Purkinje cell (primary cell): ENCODE measurements around the gene TAOK1. TPM values are rescaled to one million over a fixed set of nuclear protein-coding genes. Genes with fewer than 3 reads are reported as not detected.

Experiments
- polyA plus RNA-seq: library from polyadenylated mRNA; unstranded; fragments of >200 nt; fragmentation: Nextera tagmentation; gene quantifications from 2 replicates; pipeline ENCODE4 v1.2.1, GENCODE V29; 2014

TAOK1 gene
- 33.6 and 39.8 TPM in 2 replicates for polyA plus RNA-seq

DNA sequence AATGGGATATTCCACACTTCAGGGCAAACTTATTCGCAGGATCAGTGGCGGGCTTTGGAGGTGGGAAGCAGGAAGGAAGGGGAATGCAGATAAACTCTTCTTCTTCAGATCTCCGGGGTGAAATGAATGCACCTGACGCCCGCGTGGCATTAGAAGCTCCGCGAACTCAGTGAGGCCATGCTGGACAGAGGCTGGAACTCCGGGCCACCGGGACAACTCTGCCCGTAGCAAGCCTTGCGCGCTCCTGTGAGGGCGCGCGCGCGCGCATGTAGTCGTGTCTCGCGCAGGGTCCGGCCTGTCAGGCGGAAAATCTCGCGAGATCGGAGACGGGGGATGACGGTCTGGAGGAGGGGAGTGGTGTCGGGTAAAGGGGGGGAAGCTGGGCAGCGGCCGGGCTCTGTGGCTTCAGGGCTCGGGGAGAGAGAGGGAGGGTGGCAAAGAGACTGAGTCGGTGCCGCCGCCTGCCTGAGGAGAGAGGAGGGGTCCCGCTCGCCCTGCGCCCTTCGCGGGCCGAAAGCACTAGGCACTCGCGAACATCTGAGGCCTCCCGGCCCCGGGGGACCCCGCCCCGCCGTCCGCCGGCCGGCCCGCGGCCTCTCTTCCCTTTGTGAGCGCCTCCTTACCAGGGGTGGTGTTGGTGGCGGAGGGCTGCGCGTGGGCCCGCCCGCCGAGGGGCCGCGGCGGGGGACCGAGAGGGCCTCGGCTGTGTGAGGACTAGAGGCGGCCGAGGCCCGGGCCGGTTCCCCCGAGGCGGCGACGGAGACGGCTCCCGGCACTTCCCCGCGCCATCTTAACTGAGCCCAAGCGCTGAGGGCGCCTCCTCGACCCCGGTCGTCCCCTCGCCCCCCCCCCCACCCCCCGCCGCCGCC lies at the start of gene TAOK1:
Gene TAOK1 (plus strand): TSS at position 382 of the 869 bp plus-strand sequence. CDS start 61,186 bp downstream, outside the sequence.

DNA sequence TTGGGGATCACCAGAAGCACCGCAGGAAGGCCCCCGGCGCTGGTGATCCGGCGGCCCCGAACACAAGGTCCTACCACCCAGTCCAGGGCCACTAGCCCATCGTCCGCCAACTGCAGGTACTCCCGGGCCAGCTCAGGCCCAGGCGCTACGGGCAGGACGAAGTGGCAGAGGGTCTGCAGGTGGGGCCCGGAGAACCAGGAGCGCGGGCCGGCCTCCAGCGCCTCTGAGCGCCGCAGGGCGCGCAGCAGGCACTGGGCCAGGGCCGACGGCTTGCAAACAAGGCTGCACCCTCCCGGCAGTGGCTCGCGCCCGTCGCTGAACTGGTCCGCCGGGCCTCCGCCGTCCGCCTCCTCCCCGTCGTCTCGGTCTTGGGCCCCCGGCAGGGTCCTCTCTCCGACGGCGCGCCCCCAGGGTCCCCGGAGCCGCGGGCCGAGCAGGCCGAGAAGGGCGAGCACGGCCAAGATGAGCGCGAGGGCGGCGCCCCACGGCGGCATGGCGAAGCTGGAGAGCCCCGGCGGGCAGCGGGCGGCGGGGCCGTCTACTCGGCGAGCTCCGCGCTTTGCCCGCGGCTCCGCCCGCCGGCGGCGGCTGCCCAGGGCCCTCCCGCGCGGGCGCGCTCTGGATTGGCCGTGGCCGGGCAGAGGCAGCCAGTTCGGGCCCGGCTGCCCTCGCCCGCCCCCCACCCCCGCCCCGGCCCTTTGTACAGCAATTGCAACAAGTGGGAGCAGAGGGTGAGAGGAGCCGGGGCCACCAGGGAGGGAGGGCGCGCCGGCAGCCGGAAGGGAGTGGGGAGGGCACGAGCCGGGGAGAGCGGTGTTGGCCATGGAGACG lies 176.5 kb downstream of the TAOK1 start, which contains the start of gene ABHD15:
Gene ABHD15 (minus strand): TSS at position 565 of the 831 bp plus-strand sequence. CDS start 71 bp downstream, at position 494.

DNA sequence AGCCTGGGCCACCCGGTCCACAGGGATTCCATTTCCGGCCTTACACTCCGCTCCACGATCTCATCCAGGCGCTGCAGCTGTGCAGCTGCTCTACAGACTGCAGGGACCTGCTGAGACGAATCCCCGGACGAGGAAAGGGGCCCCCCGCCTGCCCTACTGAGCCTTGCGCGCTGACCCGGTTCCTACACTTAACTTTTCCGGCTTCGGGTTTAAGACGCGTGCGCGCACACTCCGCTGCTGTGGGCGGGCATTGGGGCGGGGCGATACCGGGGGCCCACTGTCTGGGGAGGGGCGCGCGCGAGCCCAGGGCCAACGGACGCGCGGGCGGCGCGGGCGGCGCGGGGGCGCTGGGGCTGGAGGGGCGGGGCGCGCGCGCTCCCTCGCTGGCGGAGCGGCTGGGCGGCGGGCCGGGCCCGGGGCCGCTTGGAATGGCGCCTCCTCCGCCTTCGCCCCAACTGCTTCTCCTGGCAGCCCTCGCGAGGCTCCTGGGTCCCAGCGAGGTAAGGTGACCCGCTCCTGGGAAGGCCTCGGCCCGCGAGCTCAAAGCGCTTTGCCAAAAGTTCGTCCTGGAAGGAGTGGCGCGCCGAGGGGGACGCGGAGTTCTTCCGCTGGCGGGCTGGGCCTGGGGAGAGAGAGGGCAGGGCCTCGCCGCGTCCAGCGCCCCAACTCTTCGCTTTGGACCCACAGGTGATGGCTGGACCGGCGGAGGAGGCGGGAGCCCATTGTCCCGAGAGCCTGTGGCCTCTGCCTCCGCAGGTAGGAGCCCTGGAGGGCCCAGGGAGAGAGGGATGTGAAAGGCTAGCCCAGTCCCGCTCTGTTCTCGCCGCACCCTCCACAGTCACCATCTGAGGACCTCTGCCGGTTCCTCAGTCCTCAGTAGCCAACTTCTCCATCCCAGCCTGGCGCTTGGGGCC lies 178.4 kb downstream of the TAOK1 start, which contains the start of gene TP53I13:
Gene TP53I13 (plus strand): TSS at position 371 of the 914 bp plus-strand sequence. CDS start 58 bp downstream, at position 429.

DNA sequence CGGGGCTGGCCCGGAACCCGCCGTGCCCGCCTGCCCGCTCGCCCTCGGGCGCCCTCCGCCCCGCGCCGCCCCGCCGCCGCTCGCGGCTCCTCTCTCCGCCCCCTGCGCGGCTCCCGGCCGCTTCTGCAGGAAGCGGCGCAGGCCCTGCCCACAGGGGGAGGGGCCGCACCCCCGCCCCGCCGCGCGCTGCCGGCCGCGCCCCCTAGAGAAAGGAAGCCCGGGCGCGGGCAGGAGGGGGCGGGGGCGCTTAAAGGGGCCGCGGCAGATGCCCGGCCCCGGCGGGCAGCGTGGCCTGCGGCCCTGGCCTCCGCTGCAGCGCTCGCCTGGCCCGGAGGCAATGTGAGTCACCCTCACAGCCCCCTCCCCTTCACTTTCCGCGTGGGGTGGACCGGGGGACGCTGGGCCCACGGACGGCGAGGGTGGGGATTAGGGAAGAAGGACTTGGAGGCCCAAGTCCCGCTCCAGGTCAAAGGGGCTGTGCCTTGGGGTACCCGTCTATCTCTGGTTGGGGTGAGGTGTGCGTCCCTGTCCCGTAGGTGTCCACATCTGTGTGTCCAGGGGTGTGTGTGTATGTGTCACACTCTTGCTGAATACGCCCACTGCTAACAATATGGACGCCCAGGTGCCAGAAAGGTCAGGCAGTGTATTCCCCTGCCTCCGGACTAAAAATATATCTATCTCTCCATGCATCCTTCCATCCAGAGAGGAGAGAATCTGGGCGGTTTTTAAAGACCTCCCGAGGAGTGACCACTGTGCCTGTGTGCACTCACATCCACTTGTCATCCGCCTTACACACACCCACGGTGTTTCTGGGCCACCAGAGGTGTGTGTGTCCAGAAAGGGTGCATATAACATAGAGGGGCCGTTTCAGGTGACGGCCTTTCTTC lies 199.6 kb downstream of the TAOK1 start, which contains the start of gene GIT1:
Gene GIT1 (minus strand): TSS at position 125 of the 887 bp plus-strand sequence. CDS start 270 bp downstream, outside the sequence.

DNA sequence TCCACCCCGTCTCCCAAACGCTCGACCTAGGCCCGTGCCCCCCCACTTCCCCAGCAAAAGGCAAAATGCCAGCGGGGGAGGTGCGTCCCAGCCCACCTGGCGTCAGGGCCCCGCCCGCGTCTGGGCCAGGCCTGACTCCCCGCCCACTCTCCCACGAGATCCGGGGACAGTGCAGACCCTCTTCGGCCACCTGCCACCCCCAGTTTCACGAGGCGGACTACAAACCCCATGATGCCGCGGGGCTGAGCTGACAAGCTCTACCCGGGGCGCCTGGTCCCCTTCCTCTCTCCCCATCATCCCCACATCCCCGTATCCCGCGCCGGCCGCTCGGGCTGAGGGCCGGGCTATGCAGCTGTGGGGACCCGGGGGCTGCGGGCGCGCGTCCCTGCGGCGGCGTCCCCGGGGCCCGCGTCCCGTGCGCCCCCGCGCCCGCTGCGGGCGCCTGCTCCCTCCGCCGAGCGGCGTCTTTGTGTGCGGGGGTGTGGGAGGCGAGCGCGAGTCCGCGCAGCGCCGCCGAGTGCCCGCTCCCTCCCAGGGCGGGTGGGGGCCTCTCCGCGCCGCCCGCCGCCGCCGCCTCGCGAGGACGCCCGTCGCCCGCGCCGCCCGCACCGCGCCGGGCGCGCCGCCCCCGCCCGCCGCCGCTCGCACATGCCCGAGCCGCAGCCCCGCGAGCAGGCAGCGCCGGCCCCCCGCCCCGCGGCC lies 202.8 kb downstream of the TAOK1 start, which contains the start of gene ANKRD13B:
Gene ANKRD13B (plus strand): TSS at position 283 of the 702 bp plus-strand sequence. CDS start 490 bp downstream, outside the sequence.

Other genes starting within 250 kb of the TAOK1 start
- gene MYO18A, start 210.0 kb upstream of the TAOK1 start, polyA plus RNA-seq: 5.6 and 13.7 TPM in 2 replicates
- gene CRYBA1, start 143.5 kb upstream of the TAOK1 start, polyA plus RNA-seq: 0.55 TPM in 1 of 2 replicates, not detected in the other
- gene NUFIP2, start 96.2 kb upstream of the TAOK1 start, polyA plus RNA-seq: 56.1 and 64.6 TPM in 2 replicates
- 0.30 TPM in 1 of 2 replicates, not detected in the other for gene ABHD15, start 176.7 kb downstream of the TAOK1 start, polyA plus RNA-seq
- not detected in 2 replicates for gene TP53I13, start 178.3 kb downstream of the TAOK1 start, polyA plus RNA-seq
- gene GIT1, start 199.3 kb downstream of the TAOK1 start, polyA plus RNA-seq: 0.85 and 1.2 TPM in 2 replicates
- gene ANKRD13B, start 202.8 kb downstream of the TAOK1 start, polyA plus RNA-seq: 1.6 and 2.1 TPM in 2 replicates
- 1.3 and 2.6 TPM in 2 replicates for gene CORO6, start 232.5 kb downstream of the TAOK1 start, polyA plus RNA-seq